B cell (primary cell): ENCODE data around the gene NTRK3.

ENCODE experiments used
- EZH2 ChIP-seq: IDR thresholded peaks from 2 replicates; pipeline ENCODE4 v1.6.1; 2012; ENCODE audit warnings: borderline replicate concordance, low read depth, mild to moderate bottlenecking, moderate library complexity, low read length; ENCODE audit not compliant: insufficient read depth, poor library complexity, severe bottlenecking
- TF ChIP-seq, protein P1 (sequence below): fragments of 200-600 bp; IDR thresholded peaks from one replicate; pipeline ENCODE4 v1.8.0; 2022; ENCODE audit warnings: antibody characterized with exemption, mild to moderate bottlenecking

DNA sequence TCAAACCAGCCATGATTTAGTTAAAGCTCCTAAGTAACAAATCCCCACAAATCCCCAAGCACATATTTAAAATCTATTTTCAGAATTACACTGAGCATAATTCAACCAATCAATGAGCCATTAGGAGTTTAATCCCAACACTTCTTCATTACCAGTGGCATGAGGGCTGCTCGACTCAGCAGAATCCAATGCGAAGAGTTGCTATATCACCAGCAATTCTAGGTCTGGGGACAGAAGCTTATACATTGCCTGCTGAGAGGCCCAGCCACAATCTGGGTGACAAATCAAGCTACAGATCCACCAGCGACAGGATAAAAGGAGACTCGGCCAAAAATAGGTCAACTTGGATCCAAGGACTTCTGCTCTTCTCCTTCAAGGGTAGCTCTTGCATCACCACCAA lies 238.8 kb downstream of the NTRK3 start:
- TF ChIP-seq, protein P1, sequence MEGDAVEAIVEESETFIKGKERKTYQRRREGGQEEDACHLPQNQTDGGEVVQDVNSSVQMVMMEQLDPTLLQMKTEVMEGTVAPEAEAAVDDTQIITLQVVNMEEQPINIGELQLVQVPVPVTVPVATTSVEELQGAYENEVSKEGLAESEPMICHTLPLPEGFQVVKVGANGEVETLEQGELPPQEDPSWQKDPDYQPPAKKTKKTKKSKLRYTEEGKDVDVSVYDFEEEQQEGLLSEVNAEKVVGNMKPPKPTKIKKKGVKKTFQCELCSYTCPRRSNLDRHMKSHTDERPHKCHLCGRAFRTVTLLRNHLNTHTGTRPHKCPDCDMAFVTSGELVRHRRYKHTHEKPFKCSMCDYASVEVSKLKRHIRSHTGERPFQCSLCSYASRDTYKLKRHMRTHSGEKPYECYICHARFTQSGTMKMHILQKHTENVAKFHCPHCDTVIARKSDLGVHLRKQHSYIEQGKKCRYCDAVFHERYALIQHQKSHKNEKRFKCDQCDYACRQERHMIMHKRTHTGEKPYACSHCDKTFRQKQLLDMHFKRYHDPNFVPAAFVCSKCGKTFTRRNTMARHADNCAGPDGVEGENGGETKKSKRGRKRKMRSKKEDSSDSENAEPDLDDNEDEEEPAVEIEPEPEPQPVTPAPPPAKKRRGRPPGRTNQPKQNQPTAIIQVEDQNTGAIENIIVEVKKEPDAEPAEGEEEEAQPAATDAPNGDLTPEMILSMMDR: no peak
- TF ChIP-seq EZH2: no peak
